ENCODE results near the gene AHCYL1. TPM values are rescaled to one million over a fixed set of nuclear protein-coding genes. Genes with fewer than 3 reads are reported as not detected.

The AHCYL1 gene
- total and polyA plus RNA-seq, 2 donors (not counting 1 experiment from before 2014, with no cell fraction given): 24.3 to 51.4 TPM

- no peak overlapping the region for H3K4me2 ChIP-seq (replicated peaks; ENCODE audit: low read depth, low read length, poor library complexity, severe bottlenecking)
- Mint-ChIP-seq H3K9me3 (ENCODE audit: insufficient read depth) (no peaks in the 10 kb centered on the region), H3K4me3 (no peak overlapping the region), H3K27ac (no peak overlapping the region), H3K27me3 (no peaks in the 10 kb centered on the region), H3K4me1 (no peaks in the 10 kb centered on the region)
- no peak overlapping the region for H3K4me3 ChIP-seq (ENCODE audit: control extremely low read depth in 1 of 5, extremely low read depth in 1 of 5, insufficient read depth in 1 of 5, low read depth in 2 of 5, low read length in 4 of 5)
- no peak for DNase-seq
- intact Hi-C loops (cut with micrococcal nuclease): no loop called here
- ChIA-PET POLR2A (no interaction called here), CTCF (interaction anchor here (0.9 to 6.9 kb wide), 7 partner anchors 9 to 446 kb away, joined by 3 to 93 read pairs (median 12); partner anchors contain the start of genes AHCYL1 and STRIP1)
- H3K4me1 ChIP-seq (ENCODE audit: control insufficient read depth in 2 of 2, insufficient read depth in 2 of 2, low read length in 2 of 2): no peaks in the 10 kb centered on the region
- no peaks in the 10 kb centered on the region for H3K27me3 ChIP-seq (replicated peaks in 1 of 4; ENCODE audit: control extremely low read depth in 1 of 4, control insufficient read depth in 3 of 4, insufficient read depth in 4 of 4, low read length in 3 of 4)
- no peak overlapping the region for H2AFZ ChIP-seq (ENCODE audit: insufficient read depth, low read depth, low read length, poor library complexity, severe bottlenecking)
- peaks cover 4 to 93% of the 10 kb centered on the region in 2 experiments for H3K36me3 ChIP-seq (replicated peaks in 1 of 2; ENCODE audit: control extremely low read depth in 1 of 2, control insufficient read depth in 1 of 2, extremely low read depth in 1 of 2, insufficient read depth in 2 of 2, low read length in 1 of 2)
- no peak for ATAC-seq (ENCODE audit: low read depth)
- peaks cover 21% of the 10 kb centered on the region for H4K20me1 ChIP-seq (ENCODE audit: control insufficient read depth, insufficient read depth, low read length, poor library complexity, severe bottlenecking)
- no peaks in the 10 kb centered on the region for H3K9me3 ChIP-seq (ENCODE audit: control extremely low read depth in 1 of 3, control insufficient read depth in 2 of 3, insufficient read depth in 1 of 3, low read length in 2 of 3)
- peaks cover 3% of the 10 kb centered on the region for H3K79me2 ChIP-seq (ENCODE audit: control insufficient read depth, insufficient read depth, low read length)
- H3K27ac ChIP-seq (ENCODE audit: low read length in 2 of 2): no peak overlapping the region
- WGBS (ENCODE audit: insufficient coverage): no CpG with 5 or more reads among the region's 2 CpGs
- TF ChIP-seq CTCF (IDR thresholded peaks at IDR 0.05): no peak
- no peak overlapping the region for H3K9ac ChIP-seq (ENCODE audit: low read length)
Observed at GRCh38 chr1:110051262-110051648, 66.7 kb downstream of the AHCYL1 start.

- Histone ChIP-seq H3K27me3 (replicated peaks in 1 of 4; ENCODE audit: control extremely low read depth in 1 of 4, control insufficient read depth in 3 of 4, insufficient read depth in 4 of 4, low read length in 3 of 4) (no peaks in the 10 kb centered on the region), H3K27ac (ENCODE audit: low read length in 2 of 2) (no peak overlapping the region), H3K4me1 (ENCODE audit: control insufficient read depth in 2 of 2, insufficient read depth in 2 of 2, low read length in 2 of 2) (no peaks in the 10 kb centered on the region), H3K4me3 (ENCODE audit: control extremely low read depth in 1 of 5, extremely low read depth in 1 of 5, insufficient read depth in 1 of 5, low read depth in 2 of 5, low read length in 4 of 5) (no peak overlapping the region), H3K9me3 (ENCODE audit: control extremely low read depth in 1 of 3, control insufficient read depth in 2 of 3, insufficient read depth in 1 of 3, low read length in 2 of 3) (no peaks in the 10 kb centered on the region), H2AFZ (ENCODE audit: insufficient read depth, low read depth, low read length, poor library complexity, severe bottlenecking) (no peak overlapping the region), H3K79me2 (ENCODE audit: control insufficient read depth, insufficient read depth, low read length) (peaks cover 3% of the 10 kb centered on the region), H3K36me3 (replicated peaks in 1 of 2; ENCODE audit: control extremely low read depth in 1 of 2, control insufficient read depth in 1 of 2, extremely low read depth in 1 of 2, insufficient read depth in 2 of 2, low read length in 1 of 2) (peaks cover 2 to 94% of the 10 kb centered on the region in 2 experiments), H3K9ac (ENCODE audit: low read length) (no peak overlapping the region), H3K4me2 (replicated peaks; ENCODE audit: low read depth, low read length, poor library complexity, severe bottlenecking) (no peak overlapping the region), H4K20me1 (ENCODE audit: control insufficient read depth, insufficient read depth, low read length, poor library complexity, severe bottlenecking) (peaks cover 25% of the 10 kb centered on the region)
- intact Hi-C loops (cut with micrococcal nuclease): loop anchor here (1.0 kb wide), 1 partner anchor 53 kb away; no protein-coding TSS in a partner anchor
- TF ChIP-seq CTCF (IDR thresholded peaks at IDR 0.05) (peak; percentile 97), EZH2 (IDR thresholded peaks at IDR 0.05; ENCODE audit: borderline replicate concordance, insufficient read depth, low read depth, low read length, poor library complexity, severe bottlenecking) (no peak)
- Mint-ChIP-seq H3K27ac (peak overlapping the region; percentile 21), H3K9me3 (ENCODE audit: insufficient read depth) (no peaks in the 10 kb centered on the region), H3K27me3 (no peaks in the 10 kb centered on the region), H3K4me3 (no peak overlapping the region), H3K4me1 (no peaks in the 10 kb centered on the region)
- WGBS (ENCODE audit: insufficient coverage): 88% methylated on average over 14 of the region's 16 CpGs
- CTCF ChIA-PET: interaction anchor here (0.6 to 6.9 kb wide), 23 partner anchors 9 to 443 kb away, joined by 3 to 93 read pairs (median 4); partner anchors contain the start of gene STRIP1
- peak; percentile 77 for ATAC-seq (ENCODE audit: low read depth)
- DNase-seq: peak; percentile 74
- POLR2A ChIA-PET: no interaction called here
Observed at GRCh38 chr1:110053552-110054428, 69.2 kb downstream of the AHCYL1 start.

All from B cell (primary cell).